ENCODE data around the gene ZNF831.
A peak's percentile ranks its signal among the peaks of the same experiment; 100 is the strongest.

ZNF831 gene

DNA sequence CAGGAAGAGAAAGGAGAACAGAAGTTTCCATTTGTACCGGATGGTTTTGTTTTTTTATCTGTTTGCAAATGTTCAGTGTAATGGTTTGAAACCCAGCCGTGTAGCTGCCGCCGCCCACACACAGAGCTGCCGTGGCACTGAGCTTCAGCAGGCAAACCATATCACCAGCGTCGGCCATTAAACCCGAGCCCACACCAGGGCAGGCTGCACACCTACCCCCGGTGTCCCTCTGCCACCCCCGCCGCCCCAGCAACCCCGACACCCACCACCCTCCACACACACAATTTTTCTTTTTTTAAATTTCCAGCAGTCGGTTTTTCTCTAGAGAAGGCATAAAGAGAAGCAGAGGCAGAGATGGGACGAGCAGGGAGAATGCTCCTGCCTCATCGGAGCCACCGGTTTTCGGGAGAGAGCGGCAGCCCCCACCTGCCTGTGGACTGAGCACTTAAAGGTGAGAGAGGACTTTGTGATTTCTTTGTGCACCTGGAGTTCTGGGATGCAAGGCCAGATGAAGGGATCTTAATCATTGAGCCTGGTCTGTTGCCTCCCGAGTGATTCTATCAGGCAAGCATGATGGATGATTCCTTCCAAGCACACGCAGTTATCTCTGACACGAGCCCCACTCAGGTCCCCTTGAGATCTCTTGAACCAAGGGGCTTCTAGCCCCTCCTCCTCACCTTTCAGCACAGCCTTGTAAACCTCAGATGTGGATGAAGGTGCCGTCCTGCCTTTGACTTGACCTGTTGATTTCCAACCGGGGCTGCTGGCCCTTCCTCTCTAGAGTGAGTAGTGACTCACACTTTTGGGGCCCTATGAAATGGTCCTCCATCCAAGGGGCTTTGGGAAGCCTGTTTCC lies 17.5 kb upstream of the ZNF831 start:
- DNase-seq (ENCODE audit: insufficient read length, low spot score) (peak; percentile 41), FAIRE-seq (peak; percentile 57)
- TF ChIP-seq PAX5 (IDR thresholded peaks at IDR 0.05; ENCODE audit: insufficient read depth, low read length, severe bottlenecking) (no peak), POLR2A (IDR thresholded peaks at IDR 0.05; ENCODE audit: low read depth, low read length) (no peak), TAF1 (IDR thresholded peaks at IDR 0.05; ENCODE audit: low read depth, low read length) (no peak), SPI1 (IDR thresholded peaks at IDR 0.05; ENCODE audit: low read depth, low read length) (no peak), POU2F2 (IDR thresholded peaks at IDR 0.05; ENCODE audit: low read depth, low read length) (no peak), POLR2AphosphoS5 (IDR thresholded peaks at IDR 0.05; ENCODE audit: low read depth, low read length) (no peak)

DNA sequence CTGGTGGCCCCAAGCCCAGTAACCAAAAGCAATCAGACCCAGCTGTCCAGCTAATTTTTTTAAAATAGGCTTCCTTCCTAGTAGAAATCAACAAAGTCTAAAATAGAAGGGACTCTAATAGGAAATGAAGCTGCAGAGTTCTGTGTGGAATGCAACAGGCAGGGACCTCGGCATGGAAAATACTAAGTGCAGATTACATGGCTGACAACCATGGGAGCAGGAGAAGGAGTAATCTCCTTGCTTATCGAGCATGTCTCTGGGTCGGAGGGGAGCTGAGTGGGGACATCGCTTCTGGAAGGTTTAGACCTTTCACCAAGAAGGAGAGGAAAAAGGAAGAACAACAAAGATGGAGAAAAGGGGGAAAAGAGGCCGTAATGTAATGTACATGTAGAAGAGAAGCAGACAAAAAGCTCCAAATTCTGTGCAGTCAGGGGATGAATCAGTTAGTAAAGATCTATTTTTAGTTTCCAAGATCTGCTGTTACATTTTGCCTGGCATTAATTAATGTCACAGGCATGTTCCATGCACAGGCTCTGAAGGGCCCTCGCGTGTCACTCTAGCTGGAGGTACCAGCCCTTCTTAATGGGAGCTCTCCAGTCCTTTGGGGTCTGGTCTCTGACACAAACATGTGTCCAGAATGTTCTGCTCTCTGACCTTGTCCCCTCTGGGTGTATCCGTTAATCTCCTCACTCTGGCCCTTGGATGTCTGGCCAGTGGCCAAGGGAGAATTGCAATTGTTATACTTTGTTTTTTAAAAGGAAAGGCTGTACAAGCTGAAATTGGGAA lies 16.6 kb upstream of the ZNF831 start:
- DNase-seq (ENCODE audit: insufficient read length, low spot score) (no peak), FAIRE-seq (no peak)
- TF ChIP-seq SPI1 (IDR thresholded peaks at IDR 0.05; ENCODE audit: low read depth, low read length) = no peak

DNA sequence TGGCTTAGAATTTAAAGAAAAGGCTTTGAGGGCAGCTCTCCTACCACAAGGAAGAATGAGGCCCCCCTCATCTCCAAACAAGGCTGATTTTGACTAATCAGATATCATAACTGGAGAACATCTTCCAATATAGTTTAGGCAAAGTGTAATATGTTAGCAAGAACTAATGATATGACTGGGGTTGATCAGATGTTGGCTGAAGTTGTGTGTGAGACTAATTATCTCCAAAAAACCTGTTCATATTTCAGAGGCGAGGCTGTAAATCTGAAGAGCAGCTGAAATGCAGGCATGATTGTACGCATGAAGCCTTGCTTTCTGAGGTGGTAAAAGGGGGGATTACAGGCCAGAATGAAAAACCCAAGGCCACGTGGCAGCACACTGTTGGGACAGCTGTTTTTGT lies 16.0 kb upstream of the ZNF831 start:
- FAIRE-seq = no peak
- TF ChIP-seq PAX5 (IDR thresholded peaks at IDR 0.05; ENCODE audit: insufficient read depth, low read length, severe bottlenecking) (no peak), POU2F2 (IDR thresholded peaks at IDR 0.05; ENCODE audit: low read depth, low read length) (no peak), POLR2A (IDR thresholded peaks at IDR 0.05; ENCODE audit: low read depth, low read length) (no peak), POLR2AphosphoS5 (IDR thresholded peaks at IDR 0.05; ENCODE audit: low read depth, low read length) (no peak), TAF1 (IDR thresholded peaks at IDR 0.05; ENCODE audit: low read depth, low read length) (no peak), SPI1 (IDR thresholded peaks at IDR 0.05; ENCODE audit: low read depth, low read length) (no peak)
- DNase-seq (ENCODE audit: insufficient read length, low spot score) = no peak

DNA sequence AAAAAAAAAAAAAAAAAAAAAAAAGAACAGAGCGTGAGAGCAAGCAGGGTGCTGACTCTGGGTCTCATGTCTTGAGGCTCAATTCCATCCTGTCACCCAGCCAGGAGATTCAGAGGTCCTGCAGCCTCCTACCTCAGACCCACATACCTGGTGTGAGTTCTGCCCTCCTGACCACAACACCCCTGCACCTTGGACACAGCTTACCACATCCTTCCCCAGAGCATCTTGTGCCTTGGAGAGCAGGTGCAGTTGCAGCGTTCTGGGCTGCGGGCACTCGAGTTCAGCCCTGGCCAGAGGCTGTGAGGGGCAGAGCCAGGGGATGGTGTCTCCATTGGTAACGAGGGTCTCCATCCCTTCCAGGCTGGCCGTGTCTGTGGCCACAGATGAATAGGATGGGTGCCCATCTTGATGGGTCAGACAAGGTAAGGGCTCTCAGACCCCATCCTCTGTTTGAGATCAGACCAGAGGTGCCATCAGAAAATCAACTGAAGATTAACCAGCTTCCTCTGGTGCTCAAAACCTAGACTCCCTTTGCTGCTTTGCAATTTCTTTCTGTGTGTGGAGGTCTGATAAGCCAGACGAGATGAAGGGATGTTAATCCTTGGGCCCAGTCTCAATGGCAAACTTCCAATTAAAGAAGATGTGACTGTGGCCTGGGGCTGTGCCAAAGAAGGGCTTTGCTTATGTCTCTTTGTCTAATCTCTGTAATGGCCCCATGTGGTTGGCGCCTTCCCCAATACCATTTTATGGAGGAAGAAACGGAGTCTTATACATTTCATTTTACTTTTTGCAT lies 14.7 kb upstream of the ZNF831 start:
- TF ChIP-seq POLR2A (IDR thresholded peaks at IDR 0.05; ENCODE audit: low read depth, low read length) = no peak
- TF ChIP-seq POU2F2 (IDR thresholded peaks at IDR 0.05; ENCODE audit: low read depth, low read length) = no peak
- TF ChIP-seq TAF1 (IDR thresholded peaks at IDR 0.05; ENCODE audit: low read depth, low read length) = no peak
- TF ChIP-seq PAX5 (IDR thresholded peaks at IDR 0.05; ENCODE audit: insufficient read depth, low read length, severe bottlenecking) = no peak
- TF ChIP-seq POLR2AphosphoS5 (IDR thresholded peaks at IDR 0.05; ENCODE audit: low read depth, low read length) = no peak
- no peak for TF ChIP-seq SPI1 (IDR thresholded peaks at IDR 0.05; ENCODE audit: low read depth, low read length)
- no peak for FAIRE-seq

DNA sequence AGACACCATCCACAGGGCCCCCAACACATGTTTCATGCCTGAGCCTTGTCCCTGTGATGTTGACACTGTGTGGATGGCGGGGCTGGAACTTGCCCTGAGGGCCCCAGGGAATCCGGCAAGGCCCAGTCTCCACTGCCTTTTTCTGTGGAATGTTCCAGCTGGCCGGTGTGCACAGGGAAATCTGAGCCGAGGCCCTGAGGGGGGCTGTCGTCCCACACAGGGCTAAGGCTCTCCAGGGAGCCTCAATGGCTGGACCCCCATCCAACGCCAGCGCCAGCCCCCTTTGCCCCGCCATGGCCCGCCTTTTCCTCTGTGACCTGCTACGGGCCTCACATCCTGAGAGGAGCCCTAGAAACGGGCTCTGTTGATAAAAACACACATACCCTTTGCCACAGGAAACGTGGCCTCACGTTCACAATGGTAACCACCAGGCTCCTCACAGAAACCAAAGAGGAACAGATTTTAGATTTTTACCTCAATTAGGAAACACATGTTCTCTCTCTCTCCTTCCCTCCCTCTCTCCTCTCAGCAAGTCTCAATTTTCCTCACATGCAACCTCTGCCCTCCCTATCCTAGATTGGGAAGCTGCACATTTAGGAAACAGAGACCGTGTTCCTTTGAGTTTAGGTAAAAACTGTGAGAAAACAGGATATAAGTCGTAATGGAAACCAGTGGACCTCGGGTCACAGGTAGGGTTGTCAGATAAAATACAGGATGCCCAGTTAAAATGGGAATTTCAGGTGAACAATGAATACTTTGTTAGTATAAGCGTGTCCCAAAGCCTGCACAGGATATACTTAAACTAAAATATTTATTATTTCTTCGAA lies 13.7 kb upstream of the ZNF831 start:
- DNase-seq (ENCODE audit: insufficient read length, low spot score) = peak; percentile 41
- TF ChIP-seq POLR2A (IDR thresholded peaks at IDR 0.05; ENCODE audit: low read depth, low read length) (no peak), PAX5 (IDR thresholded peaks at IDR 0.05; ENCODE audit: insufficient read depth, low read length, severe bottlenecking) (no peak), POU2F2 (IDR thresholded peaks at IDR 0.05; ENCODE audit: low read depth, low read length) (no peak), TAF1 (IDR thresholded peaks at IDR 0.05; ENCODE audit: low read depth, low read length) (no peak), POLR2AphosphoS5 (IDR thresholded peaks at IDR 0.05; ENCODE audit: low read depth, low read length) (no peak), SPI1 (IDR thresholded peaks at IDR 0.05; ENCODE audit: low read depth, low read length) (no peak)
- FAIRE-seq = peak; percentile 69

More for the DNA sequence above, 14.7 kb upstream of the ZNF831 start:
- no peak for DNase-seq (ENCODE audit: insufficient read length, low spot score)

DNA sequence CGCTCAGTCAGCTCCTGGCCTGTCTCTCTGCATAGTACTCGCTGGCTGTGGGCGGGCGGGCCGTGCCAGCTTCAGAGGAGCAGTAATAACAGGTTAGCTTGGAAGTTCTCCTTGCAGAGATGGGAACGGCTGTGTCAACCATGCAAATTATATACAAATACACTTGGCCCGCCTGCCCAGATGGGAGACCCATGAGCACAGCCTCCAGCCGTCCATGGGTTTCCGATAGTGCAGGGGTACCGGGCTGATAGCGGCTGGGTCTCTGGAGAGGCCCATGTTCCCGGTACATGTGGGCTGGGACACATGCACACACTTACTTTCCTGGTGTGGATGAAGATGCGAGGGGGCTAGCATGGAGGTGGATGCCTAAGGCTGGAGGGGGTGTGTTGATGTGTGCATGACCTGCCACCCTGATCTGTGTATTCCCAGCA lies 12.8 kb upstream of the ZNF831 start:
- DNase-seq (ENCODE audit: insufficient read length, low spot score) (no peak), FAIRE-seq (no peak)
- no peak for TF ChIP-seq POLR2A (IDR thresholded peaks at IDR 0.05; ENCODE audit: low read depth, low read length)
- TF ChIP-seq SPI1 (IDR thresholded peaks at IDR 0.05; ENCODE audit: low read depth, low read length) = no peak

DNA sequence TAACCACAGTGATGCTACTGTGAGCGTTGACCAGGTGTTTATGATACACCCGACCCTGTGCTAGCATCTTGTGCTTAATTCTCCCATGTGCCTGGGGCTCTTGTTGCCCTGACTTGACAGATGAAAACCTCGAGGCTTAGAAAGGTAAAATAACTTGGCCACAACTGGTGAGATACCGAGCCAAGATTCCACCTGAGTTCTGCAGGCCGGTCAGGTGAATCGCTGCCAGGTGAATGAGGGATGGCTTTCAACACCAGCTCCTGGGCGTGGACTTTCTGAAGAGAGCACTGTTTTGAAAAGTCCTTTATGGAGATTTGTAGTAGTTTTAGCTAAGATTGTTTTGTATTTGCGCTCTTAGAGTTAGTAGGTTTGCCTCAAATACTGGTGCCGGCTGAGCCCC lies 12.2 kb upstream of the ZNF831 start:
- DNase-seq (ENCODE audit: insufficient read length, low spot score) = no peak
- no peak for FAIRE-seq
- TF ChIP-seq PAX5 (IDR thresholded peaks at IDR 0.05; ENCODE audit: insufficient read depth, low read length, severe bottlenecking) (no peak), POU2F2 (IDR thresholded peaks at IDR 0.05; ENCODE audit: low read depth, low read length) (no peak), POLR2A (IDR thresholded peaks at IDR 0.05; ENCODE audit: low read depth, low read length) (no peak)

DNA sequence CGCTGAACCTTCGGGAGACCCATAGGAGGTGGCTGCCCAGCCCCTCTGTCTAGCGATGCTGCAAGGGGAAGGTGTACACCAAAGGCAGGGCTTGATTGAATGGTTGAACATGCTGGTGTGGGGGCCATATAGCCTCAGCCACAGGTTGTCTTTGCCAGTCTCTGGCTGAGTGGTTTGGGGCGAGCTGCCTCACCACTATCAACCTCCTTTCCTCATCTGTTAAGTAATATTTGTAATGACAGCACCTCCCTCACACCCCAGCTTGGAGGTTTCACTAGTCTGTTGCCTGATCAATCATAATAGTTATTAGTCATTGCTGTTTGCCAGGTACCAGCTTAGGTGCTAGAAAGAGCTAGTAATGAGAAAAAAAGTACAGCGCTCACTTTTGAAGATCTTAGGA lies 11.8 kb upstream of the ZNF831 start:
- no peak for TF ChIP-seq SPI1 (IDR thresholded peaks at IDR 0.05; ENCODE audit: low read depth, low read length)
- no peak for TF ChIP-seq TAF1 (IDR thresholded peaks at IDR 0.05; ENCODE audit: low read depth, low read length)
- TF ChIP-seq POLR2AphosphoS5 (IDR thresholded peaks at IDR 0.05; ENCODE audit: low read depth, low read length) = no peak
- TF ChIP-seq POLR2A (IDR thresholded peaks at IDR 0.05; ENCODE audit: low read depth, low read length) = no peak
- no peak for TF ChIP-seq PAX5 (IDR thresholded peaks at IDR 0.05; ENCODE audit: insufficient read depth, low read length, severe bottlenecking)
- no peak for TF ChIP-seq POU2F2 (IDR thresholded peaks at IDR 0.05; ENCODE audit: low read depth, low read length)
- no peak for FAIRE-seq
- no peak for DNase-seq (ENCODE audit: insufficient read length, low spot score)

Measured in GM12891 (cell line).